Stimulated activated CD4-positive, alpha-beta T cell treated with anti-CD3 and anti-CD28 coated beads, Interleukin-1b, Interleukin-23, amount 100 ng/mL, for 48 hours (primary cell): Measurements from ENCODE around the gene LDLRAD3.
"Not testable (repeated sequence)": the region's sequence is repeated elsewhere in the genome, so short reads cannot be mapped to it uniquely, and the experiment has no call there.

Source experiments
- DNase-seq: peaks from one replicate; pipeline ENCODE4 v3.0.0-alpha.2; 2020

Gene LDLRAD3

GRCh38 chr11:36026315-36026968, 82.6 kb downstream of the LDLRAD3 start:
- DNase-seq, result no peak

- DNase-seq, result no peak
These were observed 83.9 kb downstream of the LDLRAD3 start for GRCh38 chr11:36027731-36028130.

DNA sequence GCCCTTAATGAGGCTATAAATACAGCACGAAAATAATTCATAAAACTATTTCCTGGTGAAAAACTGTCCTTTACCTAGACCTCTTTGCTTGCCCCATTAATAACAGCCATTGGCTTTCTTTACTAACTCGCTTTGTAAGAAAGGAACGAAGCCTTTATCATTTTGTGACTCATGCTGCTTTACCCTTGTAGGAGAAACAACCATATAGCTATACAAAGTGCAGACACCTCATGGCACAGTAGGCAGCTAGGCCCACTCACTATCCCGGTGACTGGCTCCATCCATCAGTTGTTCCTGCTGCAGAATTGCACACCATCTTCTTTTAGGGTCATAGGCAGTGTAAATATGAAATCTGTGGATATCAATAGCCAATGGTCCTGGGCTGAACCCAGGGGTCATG, 85.8 kb downstream of the LDLRAD3 start:
- DNase-seq, result no peak

- no peak for DNase-seq
These were observed 86.9 kb downstream of the LDLRAD3 start for GRCh38 chr11:36030731-36031281.

GRCh38 chr11:36033082-36033751, 89.4 kb downstream of the LDLRAD3 start:
- DNase-seq, result no peak

- no peak for DNase-seq
These were observed 90.1 kb downstream of the LDLRAD3 start for GRCh38 chr11:36033936-36034335.

DNA sequence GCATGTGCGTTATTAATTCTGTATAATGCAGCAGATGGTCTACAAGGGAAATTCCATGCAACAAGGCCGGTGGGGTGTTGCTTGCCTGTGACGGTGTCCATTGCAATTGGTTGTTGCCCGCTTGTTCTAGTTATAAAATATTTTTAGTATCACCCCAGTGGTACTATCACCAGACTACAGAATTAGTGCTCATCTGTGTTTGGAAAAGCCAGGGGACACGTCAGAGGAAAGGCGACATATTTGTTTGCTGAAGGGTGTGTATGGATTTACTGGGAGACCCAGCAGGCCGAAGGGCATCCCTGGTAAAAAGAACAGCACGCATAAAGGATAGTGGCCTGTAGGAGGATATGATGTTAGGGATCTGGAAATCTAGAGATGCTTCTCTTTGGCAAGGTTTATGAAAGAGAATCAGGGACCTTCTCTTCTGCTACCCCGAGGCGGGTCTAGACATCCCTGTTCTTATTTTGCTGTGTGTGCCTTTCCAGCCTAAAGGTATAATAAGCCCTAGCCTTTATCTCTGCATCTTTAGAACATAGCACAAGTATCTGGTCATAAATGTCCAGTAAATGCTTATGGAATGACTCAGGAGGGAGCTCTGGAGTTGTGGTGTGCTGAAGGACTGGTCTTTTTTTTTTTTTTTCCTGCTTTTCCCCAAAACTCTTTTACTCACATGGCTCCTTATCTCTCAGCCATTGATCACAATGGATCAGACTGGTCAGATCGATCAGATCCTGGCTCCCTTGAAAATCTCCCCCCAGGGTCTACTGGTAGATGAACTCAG, 90.9 kb downstream of the LDLRAD3 start:
- DNase-seq, result no peak

GRCh38 chr11:36035454-36035853, 91.6 kb downstream of the LDLRAD3 start:
- DNase-seq, result no peak

- no peak for DNase-seq
These were observed 92.1 kb downstream of the LDLRAD3 start for GRCh38 chr11:36035999-36036398.

DNA sequence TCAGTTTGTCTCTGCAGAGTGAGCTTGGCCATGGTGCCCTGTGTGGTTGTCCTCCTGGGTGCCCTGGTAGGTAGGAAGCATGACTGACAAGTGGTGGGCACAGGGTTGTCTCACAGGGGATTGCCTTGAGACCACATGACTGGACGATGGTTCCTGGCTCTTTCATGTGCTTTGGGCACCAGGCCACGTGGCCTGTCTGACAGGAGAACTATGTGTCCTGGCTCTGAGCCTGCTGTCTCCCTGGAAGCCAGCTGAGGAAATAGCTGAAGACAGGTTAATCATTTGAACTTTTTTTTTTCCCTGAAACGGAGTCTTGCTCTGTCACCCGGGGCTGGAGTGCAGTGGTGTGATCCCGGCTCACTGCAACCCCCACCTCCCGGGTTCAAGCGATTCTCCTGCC, 93.2 kb downstream of the LDLRAD3 start:
- no peak for DNase-seq

- no peak for DNase-seq
These were observed 94.7 kb downstream of the LDLRAD3 start for GRCh38 chr11:36038541-36038940.

- no peak for DNase-seq
These were observed 95.6 kb downstream of the LDLRAD3 start for GRCh38 chr11:36039471-36039870.

GRCh38 chr11:36041988-36042611, 98.2 kb downstream of the LDLRAD3 start:
- no peak for DNase-seq

DNA sequence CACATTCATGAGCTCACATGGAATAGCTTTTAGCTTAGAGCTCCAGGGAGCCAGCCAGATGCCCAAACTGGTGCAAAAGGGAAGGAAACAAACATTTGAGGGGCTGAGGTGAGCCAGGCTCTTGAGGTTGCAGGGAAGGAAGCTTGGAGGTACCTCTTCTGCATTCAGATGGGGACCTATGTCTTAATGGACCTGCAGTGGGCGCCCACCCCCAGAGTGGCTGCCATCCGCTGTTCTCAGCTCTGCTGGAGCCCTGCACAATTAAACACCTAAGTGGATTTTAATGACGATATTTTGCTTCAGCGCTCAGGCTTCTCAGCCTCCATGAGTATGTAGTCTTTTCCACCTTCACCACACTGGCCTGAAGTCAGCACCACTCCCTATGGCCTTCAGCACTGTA, 100.8 kb downstream of the LDLRAD3 start:
- DNase-seq, result no peak

- not testable (repeated sequence) for DNase-seq
These were observed 102.1 kb downstream of the LDLRAD3 start for GRCh38 chr11:36045945-36046344.

GRCh38 chr11:36046932-36047331, 103.1 kb downstream of the LDLRAD3 start:
- no peak for DNase-seq

DNA sequence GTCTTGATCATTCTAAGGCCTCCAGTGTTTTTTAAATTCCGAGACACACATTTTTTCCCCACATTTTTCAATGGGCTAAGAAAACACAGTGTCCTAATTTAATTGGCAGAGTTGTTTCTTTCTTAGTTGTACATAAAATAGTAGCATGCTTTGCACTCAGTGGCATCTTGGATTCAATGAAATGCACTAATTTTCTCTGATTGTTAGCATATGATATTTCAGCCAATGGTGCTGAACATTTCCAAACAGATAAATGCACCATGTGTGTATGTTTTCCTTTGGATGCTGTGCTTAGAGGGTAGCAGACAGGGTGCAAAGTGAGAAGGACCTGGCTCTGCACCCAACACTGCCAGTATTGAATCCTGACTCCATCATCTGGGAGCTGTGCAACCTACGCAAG, 103.5 kb downstream of the LDLRAD3 start:
- no peak for DNase-seq

DNA sequence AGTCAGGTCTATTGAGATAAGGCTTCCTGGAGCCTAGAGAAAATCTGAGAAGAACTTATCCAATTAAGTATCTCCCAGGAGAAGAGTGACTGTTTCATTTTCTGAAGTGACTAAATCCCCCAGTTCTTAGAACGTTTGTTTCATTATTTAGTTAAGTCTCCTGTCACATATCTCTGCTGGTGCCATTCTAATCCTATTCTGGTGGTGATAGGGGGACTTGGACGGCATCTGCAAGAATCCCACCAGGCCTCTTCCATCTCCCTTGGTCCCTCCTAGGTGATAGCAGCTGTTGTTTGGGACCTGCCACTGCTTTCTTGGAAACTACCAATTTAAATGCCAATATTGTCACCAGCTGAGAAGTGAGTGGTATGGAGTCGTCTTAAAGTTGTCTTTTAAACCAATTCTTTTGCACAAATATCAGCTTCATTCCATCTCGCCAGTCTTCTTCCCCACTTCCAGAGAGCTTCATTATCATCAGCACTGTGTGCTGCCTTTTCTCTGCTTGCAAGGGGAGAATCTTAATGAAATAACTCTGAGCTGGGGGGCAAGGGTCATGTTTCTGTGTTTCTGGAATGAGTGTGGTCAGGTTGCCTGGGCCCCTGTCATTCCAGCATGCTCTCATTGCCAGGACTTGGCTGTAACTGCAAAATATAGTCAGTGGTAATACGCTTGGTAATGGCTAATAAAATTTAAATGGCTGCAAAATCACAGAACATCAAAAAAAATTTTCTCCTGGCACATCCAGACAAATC, 104.8 kb downstream of the LDLRAD3 start:
- DNase-seq, result no peak

- no peak for DNase-seq
These were observed 107.6 kb downstream of the LDLRAD3 start for GRCh38 chr11:36051235-36052144.

- no peak for DNase-seq
These were observed 109.4 kb downstream of the LDLRAD3 start for GRCh38 chr11:36053281-36053680.

- no peak for DNase-seq
These were observed 110.0 kb downstream of the LDLRAD3 start for GRCh38 chr11:36053862-36054261.
